IMR-90 (cell line): Measurements from ENCODE around the gene YES1. TPM values are rescaled to one million over a fixed set of nuclear protein-coding genes. Genes with fewer than 3 reads are reported as not detected.

Experiments
- ATAC-seq: fragments of 200-7000 bp; cut with Tn5 transposase; 2 replicates; pipeline ENCODE4 v1.9.1; 2020; ENCODE audit warnings: low read depth, mild to moderate bottlenecking, moderate library complexity
- BruUV-seq: library from RNA; stranded (reverse); fragments of 400-500 nt; replicated peaks from 2 replicates; lab custom pipeline; 2021; lab: Mats Ljungman, UMichigan
- CTCF ChIA-PET: fragments of 300-600 bp; formaldehyde crosslinking; extraction: SDS; loops from one replicate; lab custom pipeline; 2021; ENCODE audit warnings: antibody characterized with exemption; lab: Yijun Ruan, JAX
- POLR2A ChIA-PET: fragments of 300-600 bp; sonication (Branson Sonifier 250); formaldehyde crosslinking; loops from one replicate; lab custom pipeline; 2022; ENCODE audit warnings: antibody characterized with exemption; ENCODE audit not compliant: unreplicated experiment; lab: Charles Lee
- DNase-seq: peaks from one replicate; pipeline ENCODE4 v3.0.0; 2013
- H2AFZ ChIP-seq: replicated peaks from 2 replicates; pipeline ENCODE3; 2013; ENCODE audit warnings: low read length, mild to moderate bottlenecking; ENCODE audit not compliant: poor library complexity
- H2AK5ac ChIP-seq: 2 replicates; pipeline ENCODE4 v1.6.1; 2013; ENCODE audit warnings: low read depth, low read length, inconsistent platforms
- H2AK9ac ChIP-seq: replicated peaks from 2 replicates; pipeline ENCODE3; 2013; ENCODE audit warnings: mild to moderate bottlenecking, low read depth, low read length, moderate library complexity; ENCODE audit not compliant: poor library complexity
- H2BK120ac ChIP-seq: 2 replicates; pipeline ENCODE4 v1.6.1; 2013; ENCODE audit warnings: low read depth, low read length, inconsistent platforms
- H2BK15ac ChIP-seq: 3 replicates; pipeline ENCODE4 v1.6.1; 2013; ENCODE audit warnings: low read depth, low read length, inconsistent platforms
- H2BK20ac ChIP-seq: 2 replicates; pipeline ENCODE4 v1.6.1; 2013; ENCODE audit warnings: low read depth, mild to moderate bottlenecking, inconsistent platforms, low read length, moderate library complexity
- H2BK5ac ChIP-seq: 2 replicates; pipeline ENCODE4 v1.6.1; 2013; ENCODE audit warnings: mild to moderate bottlenecking, low read depth, low read length, inconsistent platforms; ENCODE audit not compliant: poor library complexity, severe bottlenecking
- H3K14ac ChIP-seq: replicated peaks from 2 replicates; pipeline ENCODE4 v1.6.1; 2013; ENCODE audit warnings: low read depth, low read length, inconsistent platforms
- H3K18ac ChIP-seq: 2 replicates; pipeline ENCODE4 v1.6.1; 2013; ENCODE audit warnings: low read depth, low read length, control low read depth
- H3K23ac ChIP-seq: 2 replicates; pipeline ENCODE4 v1.6.1; 2013; ENCODE audit warnings: low read depth, low read length, inconsistent platforms
- H3K27ac ChIP-seq: 2 replicates; pipeline ENCODE4 v1.5.1; 2013; ENCODE audit warnings: mild to moderate bottlenecking, control low read depth, low read length; ENCODE audit not compliant: insufficient read depth
- H3K27me3 ChIP-seq: 2 replicates; pipeline ENCODE4 v1.6.1; 2013; ENCODE audit warnings: low read length; ENCODE audit not compliant: control insufficient read depth, insufficient read depth
- H3K36me3 ChIP-seq: 2 replicates; pipeline ENCODE4 v1.6.1; 2013; ENCODE audit warnings: low read length, mixed read lengths; ENCODE audit not compliant: control insufficient read depth, insufficient read depth
- H3K4ac ChIP-seq: 2 replicates; pipeline ENCODE4 v1.6.1; 2013; ENCODE audit warnings: low read depth, low read length, inconsistent platforms
- H3K4me1 ChIP-seq: 2 replicates; pipeline ENCODE4 v1.6.1; 2013; ENCODE audit warnings: low read length, mixed read lengths; ENCODE audit not compliant: control insufficient read depth, insufficient read depth
- H3K4me2 ChIP-seq: 2 replicates; pipeline ENCODE4 v1.6.1; 2013; ENCODE audit warnings: low read depth, mild to moderate bottlenecking, control low read depth, low read length, moderate library complexity
- H3K4me3 ChIP-seq: 2 replicates; pipeline ENCODE4 v1.5.1; 2013; ENCODE audit warnings: low read depth, mild to moderate bottlenecking, control low read depth, low read length, moderate library complexity; ENCODE audit not compliant: insufficient read depth
- H3K56ac ChIP-seq: 2 replicates; pipeline ENCODE4 v1.6.1; 2013; ENCODE audit warnings: low read length, inconsistent platforms; ENCODE audit not compliant: insufficient read depth; ENCODE audit errors: extremely low read depth
- H3K79me1 ChIP-seq, 2 experiments: 2 replicates each; pipeline ENCODE4 v1.6.1; 2013; ENCODE audit warnings: low read length in 2 of 2, inconsistent platforms in 1 of 2, low read depth in 1 of 2
- H3K9ac ChIP-seq: 2 replicates; pipeline ENCODE4 v1.6.1; 2013; ENCODE audit warnings: low read depth, low read length, control low read depth
- H3K9me1 ChIP-seq: 2 replicates; pipeline ENCODE4 v1.6.1; 2013; ENCODE audit warnings: low read length, inconsistent platforms; ENCODE audit not compliant: insufficient read depth
- H3K9me3 ChIP-seq: 2 replicates; pipeline ENCODE4 v1.6.1; 2013; ENCODE audit warnings: low read length; ENCODE audit not compliant: control insufficient read depth, insufficient read depth
- H4K20me1 ChIP-seq: 2 replicates; pipeline ENCODE4 v1.6.1; 2013; ENCODE audit warnings: low read length, inconsistent platforms; ENCODE audit not compliant: insufficient read depth
- H4K5ac ChIP-seq: 2 replicates; pipeline ENCODE4 v1.6.1; 2013; ENCODE audit warnings: mild to moderate bottlenecking, low read depth, low read length, control low read depth
- H4K8ac ChIP-seq, 2 experiments: 2 replicates each; pipeline ENCODE4 v1.6.1; 2013; ENCODE audit warnings: low read depth in 2 of 2, low read length in 2 of 2, control low read depth in 1 of 2, inconsistent platforms in 1 of 2
- H4K91ac ChIP-seq: 2 replicates; pipeline ENCODE4 v1.6.1; 2013; ENCODE audit warnings: low read depth, low read length, inconsistent platforms; ENCODE audit not compliant: insufficient read depth
- BHLHE40 ChIP-seq: fragments of 150-350 bp; IDR thresholded peaks from 2 replicates; pipeline ENCODE4 v1.6.1; 2016; ENCODE audit warnings: mild to moderate bottlenecking, low read depth, low read length
- CTCF ChIP-seq: conservative IDR thresholded peaks from 2 replicates; pipeline ENCODE4 v1.5.1; 2012; ENCODE audit warnings: mild to moderate bottlenecking, low read depth, low read length, improper control_type of control experiment
- MAZ ChIP-seq: IDR thresholded peaks from 2 replicates; pipeline ENCODE4 v1.6.1; 2012; ENCODE audit warnings: low read depth, mild to moderate bottlenecking, low read length, improper control_type of control experiment, moderate library complexity, borderline replicate concordance
- MXI1 ChIP-seq: IDR thresholded peaks from 2 replicates; pipeline ENCODE4 v1.6.1; 2012; ENCODE audit warnings: low read depth, mild to moderate bottlenecking, low read length, moderate library complexity, borderline replicate concordance
- POLR2A ChIP-seq: IDR thresholded peaks from 2 replicates; pipeline ENCODE4 v1.6.1; 2012; ENCODE audit warnings: mild to moderate bottlenecking, low read depth, low read length
- RCOR1 ChIP-seq: IDR thresholded peaks from 2 replicates; pipeline ENCODE4 v1.6.1; 2012; ENCODE audit warnings: mild to moderate bottlenecking, low read length, improper control_type of control experiment; ENCODE audit not compliant: insufficient replicate concordance
- RFX5 ChIP-seq: IDR thresholded peaks from 2 replicates; pipeline ENCODE4 v1.8.0; 2012; ENCODE audit warnings: low read depth, mild to moderate bottlenecking, low read length, moderate library complexity
- SMC3 ChIP-seq: fragments of 150-350 bp; IDR thresholded peaks from 2 replicates; pipeline ENCODE4 v1.6.1; 2016; ENCODE audit warnings: low read depth, mild to moderate bottlenecking, antibody characterized with exemption, low read length, moderate library complexity
- USF2 ChIP-seq: fragments of 150-350 bp; IDR thresholded peaks from 2 replicates; pipeline ENCODE4 v1.6.1; 2017; ENCODE audit warnings: mild to moderate bottlenecking, antibody characterized with exemption, low read length, low read depth
- WGBS, 2 experiments: methylation state at CpG; one replicate each; pipeline versions ENCODE4 v1.1.5 to v1.1.7; 2013; ENCODE audit warnings: missing lambda C conversion rate in 2 of 2; ENCODE audit not compliant: insufficient read length in 1 of 2; ENCODE audit errors: extremely low coverage in 2 of 2; 5-methylcytosine and 5-hydroxymethylcytosine counted together
- dilution Hi-C: fragments of 300-500 bp; cut with HindIII; formaldehyde crosslinking; loops from one replicate; pipeline ENCODE4 v1.14.3; 2018; ENCODE audit warnings: low sequenced_read_pairs; ENCODE audit not compliant: unreplicated experiment
- in situ Hi-C: fragments of 300-500 bp; cut with MboI; formaldehyde crosslinking; loops from 3 replicates; pipeline ENCODE4 v1.14.3; 2019; ENCODE audit warnings: low sequenced_read_pairs, inconsistent platforms, mixed read lengths
- intact Hi-C: fragments of 100-400 bp; cut with micrococcal nuclease; formaldehyde crosslinking; loops from 2 replicates; pipeline ENCODE4 v1.10.0; 2022
- polyA plus RNA-seq, 3 experiments: library from polyadenylated mRNA; depleted of rRNA; stranded (reverse); fragments of >200 nt; gene quantifications; 2 replicates each; pipeline ENCODE4 v1.2.3, GENCODE V29; 2012; ENCODE audit warnings: low replicate concordance in 1 of 3
- total RNA-seq: library from RNA; depleted of rRNA; stranded (reverse); fragments of >200 nt; gene quantifications from 2 replicates; pipeline ENCODE4 v1.2.3, GENCODE V29; 2012

The YES1 gene
- total and polyA plus RNA-seq, 2 of the 4 experiments (the other 2 are of a cell fraction) = 16.7 to 62.0 TPM

DNA sequence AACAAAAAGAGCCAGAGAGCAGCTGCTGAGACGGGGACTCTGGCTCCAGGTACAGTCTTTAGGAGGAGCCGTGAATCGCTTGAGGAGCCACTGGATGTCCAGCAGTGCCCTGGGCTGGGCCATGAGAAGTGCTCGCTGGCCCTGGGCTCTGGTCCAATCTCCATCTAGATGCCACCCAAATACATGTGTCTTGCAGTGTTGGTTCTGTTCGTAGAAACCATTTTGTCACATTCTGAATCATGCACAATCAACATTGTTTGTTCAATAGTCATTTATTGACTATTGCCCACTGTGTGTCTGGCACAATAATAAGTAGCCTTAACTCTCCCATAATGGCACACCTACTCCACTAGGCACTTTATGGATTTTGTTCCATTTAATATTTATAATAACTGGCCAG lies 128.5 kb downstream of the YES1 start:
- intact Hi-C loops (no loop called here), dilution Hi-C loops (no loop called here), in situ Hi-C loops (no loop called here)
- H3K14ac ChIP-seq = no peak overlapping the region
- H3K23ac ChIP-seq = no peak overlapping the region
- no peak overlapping the region for H3K18ac ChIP-seq
- no peak overlapping the region for H4K8ac ChIP-seq
- 76% methylated on average over 3 of the region's 5 CpGs; no CpG with 5 or more reads in 1 of the 2 experiments for WGBS, 2 experiments
- BruUV-seq = no TSS peak
- no peaks in the 10 kb centered on the region for H3K79me1 ChIP-seq
- TF ChIP-seq SMC3 = no peak
- no peak for TF ChIP-seq BHLHE40
- TF ChIP-seq MAZ = no peak
- no peak for TF ChIP-seq RCOR1
- no peak for TF ChIP-seq RFX5
- no peak for TF ChIP-seq USF2
- no peak for TF ChIP-seq CTCF
- TF ChIP-seq POLR2A = no peak
- no peak for TF ChIP-seq MXI1
- H2AFZ ChIP-seq = no peak overlapping the region
- H2AK5ac ChIP-seq = no peak overlapping the region
- peaks cover 7% of the 10 kb centered on the region for H3K9me1 ChIP-seq
- H3K36me3 ChIP-seq = peaks cover 22% of the 10 kb centered on the region
- H3K56ac ChIP-seq = no peak overlapping the region
- POLR2A ChIA-PET = no interaction called here
- H2BK5ac ChIP-seq = no peak overlapping the region
- DNase-seq (no peak), ATAC-seq (no peak)
- H4K20me1 ChIP-seq = no peaks in the 10 kb centered on the region
- H2BK15ac ChIP-seq = no peak overlapping the region
- no peak overlapping the region for H3K9ac ChIP-seq
- H3K4me3 ChIP-seq = no peak overlapping the region
- no peak overlapping the region for H4K5ac ChIP-seq
- no peak overlapping the region for H4K91ac ChIP-seq
- no peaks in the 10 kb centered on the region for H3K4me1 ChIP-seq
- no peak overlapping the region for H3K4ac ChIP-seq
- CTCF ChIA-PET = no interaction called here
- no peak overlapping the region for H3K27ac ChIP-seq
- H2BK120ac ChIP-seq = no peak overlapping the region
- H2AK9ac ChIP-seq = no peak overlapping the region
- no peak overlapping the region for H3K4me2 ChIP-seq
- H3K27me3 ChIP-seq = no peaks in the 10 kb centered on the region
- no peaks in the 10 kb centered on the region for H3K9me3 ChIP-seq
- H2BK20ac ChIP-seq = no peak overlapping the region
